Measurements from ENCODE around the gene MPPED2. TPM values are rescaled to one million over a fixed set of nuclear protein-coding genes. Genes with fewer than 3 reads are reported as not detected.
"Not testable (repeated sequence)": the region's sequence is repeated elsewhere in the genome, so short reads cannot be mapped to it uniquely, and the experiment has no call there.

Gene MPPED2
- total RNA-seq, 1 donor from 2014 or later = not detected

DNA sequence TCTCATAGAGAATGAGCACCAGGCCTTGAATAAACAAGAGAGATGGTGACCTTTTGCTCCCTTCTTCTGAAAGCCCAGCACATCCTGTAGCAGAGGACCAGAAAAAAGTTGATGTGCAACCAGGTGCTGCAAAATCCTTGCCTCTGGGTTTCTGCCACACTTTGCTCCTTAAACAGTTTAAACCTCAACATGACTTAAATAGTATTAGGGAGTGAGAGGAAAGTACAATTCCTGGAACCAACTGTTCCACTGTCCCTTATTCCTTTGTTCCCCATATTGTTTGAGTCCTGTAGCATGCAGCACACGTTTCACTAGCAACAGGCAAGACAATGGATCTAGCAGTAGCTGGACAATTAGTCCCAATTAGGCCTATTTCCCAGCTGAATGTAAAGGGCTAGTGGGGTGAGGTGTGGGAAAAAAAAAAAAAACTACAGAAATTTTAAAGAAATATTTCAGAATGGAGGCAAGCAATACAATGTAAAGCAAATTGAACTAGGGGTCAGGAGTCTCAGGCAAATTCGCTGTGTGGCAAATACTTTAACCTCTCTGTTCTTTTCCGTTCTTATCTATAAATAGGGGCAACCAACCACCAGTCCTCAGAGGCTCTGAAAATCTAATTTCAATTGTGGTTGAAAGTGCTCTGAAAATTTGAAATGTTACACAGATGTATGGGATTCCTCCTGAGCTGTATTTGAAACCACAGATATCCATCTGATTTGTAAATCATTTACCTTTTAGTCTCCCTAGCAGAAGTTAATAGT lies 6.6 kb downstream of the MPPED2 start:
- no peak for DNase-seq (ENCODE audit: extremely low read depth, low read depth, low spot score)

DNA sequence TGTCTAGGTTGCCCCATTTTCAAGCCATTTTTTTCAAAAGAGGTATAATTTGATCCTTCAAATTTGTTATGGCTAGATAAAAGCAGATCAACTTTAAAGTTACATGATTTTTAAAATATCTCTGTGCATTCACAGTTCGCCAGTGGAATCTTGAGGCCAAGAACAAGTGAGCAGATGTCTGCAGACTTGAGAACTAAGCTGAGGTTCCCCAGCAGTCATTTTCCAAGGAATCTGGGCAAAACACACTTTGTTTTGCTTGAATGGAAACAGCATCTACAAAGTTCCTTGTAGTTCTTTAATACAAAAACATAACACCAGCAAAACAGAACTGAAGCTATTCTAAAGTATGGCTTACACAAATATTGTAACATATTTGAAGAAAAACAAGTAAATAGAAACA lies 7.7 kb downstream of the MPPED2 start:
- DNase-seq (ENCODE audit: extremely low read depth, low read depth, low spot score) = no peak

DNA sequence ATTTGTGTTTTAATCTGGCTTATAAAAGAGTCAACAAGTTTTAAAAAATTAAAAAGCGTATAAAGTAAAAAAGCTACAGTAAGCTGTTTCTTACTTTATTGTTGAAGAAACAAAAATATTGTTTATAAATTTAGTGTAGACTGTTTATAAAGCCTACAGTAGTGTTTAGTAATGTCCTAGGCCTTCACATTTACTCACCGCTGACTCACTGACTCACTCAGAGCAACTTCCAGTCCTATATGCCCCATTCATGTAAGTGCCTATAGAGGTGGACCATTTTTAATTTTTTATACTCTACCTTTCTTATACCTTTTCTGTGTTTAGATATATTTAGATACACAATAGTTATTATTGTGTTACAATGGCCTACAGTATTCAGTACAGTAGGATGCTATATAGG lies 12.2 kb downstream of the MPPED2 start:
- DNase-seq (ENCODE audit: extremely low read depth, low read depth, low spot score) = no peak

DNA sequence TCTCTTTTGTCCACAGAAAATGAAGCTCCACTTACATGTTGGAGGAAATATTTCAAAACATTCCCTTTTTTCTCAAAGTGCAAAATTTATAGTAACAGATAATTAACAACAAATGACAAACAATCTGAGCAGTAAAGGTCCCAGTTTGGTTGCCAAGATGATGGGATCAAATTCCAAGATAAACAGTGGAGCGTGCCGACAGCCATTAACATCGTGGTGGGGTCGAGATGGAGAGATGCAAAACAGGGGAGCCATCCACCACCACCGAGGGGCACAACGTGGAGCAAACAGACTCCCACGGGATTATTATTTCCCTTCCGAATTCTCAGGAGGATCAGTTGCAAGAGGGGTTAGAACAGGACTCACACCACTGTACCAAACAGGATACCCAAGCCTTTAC lies 17.2 kb downstream of the MPPED2 start:
- no peak for DNase-seq (ENCODE audit: extremely low read depth, low read depth, low spot score)

DNA sequence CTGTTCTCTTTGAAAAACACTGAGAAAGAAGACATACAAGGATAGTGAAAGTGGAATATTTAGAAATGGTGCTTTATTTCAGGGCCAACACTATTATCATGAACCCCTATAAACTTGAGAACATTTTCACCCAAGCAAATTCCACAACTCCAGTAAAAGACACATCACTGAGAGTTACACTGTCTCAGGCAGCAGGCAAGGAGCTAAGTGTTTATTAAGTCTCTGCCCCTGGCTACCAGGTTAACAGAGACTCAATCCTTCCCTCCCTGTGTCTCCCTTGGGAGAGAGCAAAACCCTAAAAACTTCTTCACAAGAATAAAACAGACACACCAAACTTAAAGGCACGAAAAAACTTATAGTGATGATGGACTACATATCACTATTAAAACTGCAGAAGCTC lies 18.5 kb downstream of the MPPED2 start:
- DNase-seq (ENCODE audit: extremely low read depth, low read depth, low spot score) = no peak

DNA sequence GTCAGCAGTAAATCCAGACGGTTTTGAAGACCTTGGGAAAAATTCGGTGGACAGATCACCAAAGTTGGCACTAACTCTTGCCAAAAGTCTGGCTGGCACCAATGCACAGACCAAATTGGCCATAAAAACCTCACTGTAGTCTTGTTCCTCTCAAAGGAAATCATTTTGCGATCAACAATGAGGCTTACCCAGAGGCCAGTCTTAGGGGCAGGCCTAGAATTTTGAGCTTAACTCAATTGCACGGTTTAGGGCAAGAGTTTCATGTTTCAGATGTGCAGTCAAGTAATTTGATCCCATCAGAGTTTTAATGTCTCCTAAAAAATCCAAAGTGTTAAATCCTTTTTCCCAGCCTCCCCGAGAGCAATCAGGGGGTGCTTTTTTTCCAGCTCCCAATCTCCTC lies 19.0 kb downstream of the MPPED2 start:
- DNase-seq (ENCODE audit: extremely low read depth, low read depth, low spot score) = no peak

DNA sequence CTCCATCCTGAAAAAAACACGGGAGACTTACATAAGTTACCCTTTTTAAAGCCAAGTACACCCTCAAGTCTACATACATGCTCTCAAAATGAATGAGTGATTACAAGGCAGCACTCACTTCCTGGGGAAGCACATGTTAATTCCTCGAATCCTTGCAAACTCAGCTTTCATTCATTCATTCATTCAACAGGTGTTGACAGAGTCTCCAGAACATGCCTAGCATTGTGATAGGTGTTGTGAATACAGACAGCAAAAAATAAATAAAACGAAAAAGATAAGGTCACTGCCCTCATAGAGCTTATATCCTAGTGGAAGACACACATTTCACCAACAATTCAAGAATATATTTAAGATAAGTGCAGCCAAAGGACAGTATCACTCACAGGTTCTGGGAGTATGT lies 19.7 kb downstream of the MPPED2 start:
- DNase-seq (ENCODE audit: extremely low read depth, low read depth, low spot score) = no peak

DNA sequence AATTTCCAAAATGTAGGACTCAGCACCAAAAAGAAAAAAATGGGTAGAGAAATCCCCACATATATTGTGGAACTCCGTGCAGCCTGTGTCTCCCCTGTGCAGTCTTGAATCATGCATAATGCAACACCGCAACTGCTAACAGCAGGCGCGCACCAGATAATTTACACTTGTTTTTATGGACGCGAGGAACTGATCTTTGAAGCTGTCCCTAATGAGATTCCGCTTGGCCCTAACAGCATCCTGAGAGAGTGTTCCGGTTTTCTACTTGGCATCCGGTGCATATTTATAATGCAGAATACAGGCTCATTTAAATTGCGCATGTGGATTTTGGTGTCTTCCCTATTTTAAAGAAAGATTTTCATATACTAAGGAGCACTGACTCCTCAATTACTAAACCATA lies 21.1 kb downstream of the MPPED2 start:
- no peak for DNase-seq (ENCODE audit: extremely low read depth, low read depth, low spot score)

DNA sequence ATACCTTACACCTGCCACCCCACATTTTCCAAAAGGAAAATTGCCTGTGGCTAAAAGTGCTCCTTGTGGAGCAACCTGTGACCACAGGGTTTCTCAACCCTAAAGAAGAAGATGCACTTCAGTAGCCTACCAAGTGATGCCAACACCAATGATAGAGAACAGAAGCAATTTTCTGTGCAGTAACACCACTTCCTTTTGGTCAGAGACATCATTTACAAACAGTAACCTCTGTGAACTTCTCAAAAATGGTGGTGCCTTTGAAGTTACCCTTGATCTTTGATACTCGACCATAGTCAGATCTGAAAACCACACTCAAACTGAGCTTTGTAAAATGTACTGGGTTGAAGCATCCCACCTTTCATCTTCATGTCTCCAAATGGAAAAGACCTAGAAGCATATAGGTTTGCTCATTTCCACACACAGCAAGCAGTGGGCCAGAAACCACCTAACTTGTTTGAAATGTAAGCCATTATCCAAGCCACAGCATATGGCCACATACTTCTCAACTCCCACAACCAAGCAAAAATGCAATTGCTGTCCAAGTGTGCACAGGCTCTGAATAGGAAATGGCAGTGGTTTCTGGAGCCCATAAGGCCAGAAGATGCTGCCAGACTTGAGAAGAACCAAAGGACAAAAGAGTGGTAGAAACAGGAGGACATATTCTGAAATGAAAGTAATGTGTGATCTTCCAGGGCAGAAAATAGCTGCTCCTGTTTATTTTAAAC lies 24.3 kb downstream of the MPPED2 start:
- no peak for DNase-seq (ENCODE audit: extremely low read depth, low read depth, low spot score)

DNA sequence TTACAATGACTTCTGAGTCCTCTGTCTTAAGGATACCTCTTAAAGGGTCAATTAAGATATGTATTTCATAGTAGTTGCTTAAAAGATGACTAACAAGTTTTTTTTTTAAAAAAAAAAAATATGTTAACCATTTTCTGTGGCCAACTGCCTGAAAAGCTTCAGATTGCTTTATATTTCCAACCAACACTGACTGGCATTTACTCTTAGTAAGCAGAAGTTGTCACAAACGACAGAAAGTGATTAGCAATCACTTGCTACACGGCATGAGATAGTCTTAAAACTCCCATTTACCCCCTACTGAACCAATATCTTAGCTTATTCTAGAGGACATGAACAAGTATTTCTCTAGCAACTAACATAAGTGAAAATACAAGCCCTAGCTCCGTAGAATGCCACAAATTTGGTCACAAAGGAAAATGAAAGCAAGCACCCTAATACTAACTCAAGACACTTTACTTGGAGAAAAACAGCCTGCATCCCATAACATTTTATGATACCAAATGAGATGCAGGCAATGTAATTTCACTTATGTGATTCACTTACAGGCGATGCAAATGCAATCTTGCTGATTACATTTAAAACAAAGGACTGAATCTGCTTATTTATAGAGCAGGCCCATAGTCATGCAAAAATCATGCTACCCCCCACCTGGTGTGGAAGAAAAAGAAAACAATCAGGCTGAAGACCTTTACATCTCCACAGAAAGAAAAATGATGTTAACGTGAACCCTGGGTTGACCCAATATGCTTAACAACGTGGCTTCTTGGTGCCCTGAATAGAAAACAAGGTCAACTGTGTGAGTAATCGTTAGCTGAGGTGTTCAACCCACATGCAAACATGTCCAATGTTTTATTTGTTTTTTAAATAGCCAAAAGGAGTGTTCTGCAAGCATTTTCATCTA lies 25.7 kb downstream of the MPPED2 start:
- DNase-seq (ENCODE audit: extremely low read depth, low read depth, low spot score) = no peak

DNA sequence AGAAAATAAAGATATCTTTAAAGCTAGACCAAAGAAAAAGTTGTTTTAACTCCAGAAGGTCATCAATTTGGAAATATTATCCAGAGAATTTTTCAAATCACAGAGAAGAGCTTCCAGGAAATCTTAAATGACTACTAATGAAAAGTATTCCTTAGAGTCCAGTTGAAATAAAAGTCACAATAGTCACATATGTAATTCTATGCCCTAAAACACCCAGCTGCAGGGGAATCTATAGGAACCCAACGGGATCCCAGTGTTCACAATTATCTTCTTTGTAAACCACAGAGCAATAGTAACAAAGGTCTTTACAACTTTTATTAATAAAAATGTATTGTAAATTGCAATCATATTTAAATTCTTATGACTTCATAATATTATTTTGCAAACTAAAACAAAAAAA lies 27.1 kb downstream of the MPPED2 start:
- DNase-seq (ENCODE audit: extremely low read depth, low read depth, low spot score) = no peak

DNA sequence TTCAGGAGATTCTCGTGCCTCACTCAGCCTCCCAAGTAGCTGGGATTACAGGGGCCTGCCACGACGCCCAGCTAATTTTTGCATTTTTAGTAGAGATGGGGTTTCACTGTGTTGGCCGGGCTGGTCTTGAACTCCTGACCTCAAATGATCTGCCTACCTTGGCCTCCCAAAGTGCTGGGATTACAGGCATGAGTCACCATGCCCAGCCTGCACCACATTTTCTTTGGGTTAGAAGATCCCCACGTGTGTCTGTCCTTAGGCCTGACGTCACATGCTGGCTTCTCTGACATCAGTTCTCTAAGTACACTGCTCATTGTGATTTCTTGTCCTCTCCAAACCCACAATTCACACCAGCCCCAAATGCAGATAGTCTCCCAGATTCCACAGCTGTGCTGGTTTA lies 31.6 kb downstream of the MPPED2 start:
- DNase-seq (ENCODE audit: extremely low read depth, low read depth, low spot score) = not testable (repeated sequence)

DNA sequence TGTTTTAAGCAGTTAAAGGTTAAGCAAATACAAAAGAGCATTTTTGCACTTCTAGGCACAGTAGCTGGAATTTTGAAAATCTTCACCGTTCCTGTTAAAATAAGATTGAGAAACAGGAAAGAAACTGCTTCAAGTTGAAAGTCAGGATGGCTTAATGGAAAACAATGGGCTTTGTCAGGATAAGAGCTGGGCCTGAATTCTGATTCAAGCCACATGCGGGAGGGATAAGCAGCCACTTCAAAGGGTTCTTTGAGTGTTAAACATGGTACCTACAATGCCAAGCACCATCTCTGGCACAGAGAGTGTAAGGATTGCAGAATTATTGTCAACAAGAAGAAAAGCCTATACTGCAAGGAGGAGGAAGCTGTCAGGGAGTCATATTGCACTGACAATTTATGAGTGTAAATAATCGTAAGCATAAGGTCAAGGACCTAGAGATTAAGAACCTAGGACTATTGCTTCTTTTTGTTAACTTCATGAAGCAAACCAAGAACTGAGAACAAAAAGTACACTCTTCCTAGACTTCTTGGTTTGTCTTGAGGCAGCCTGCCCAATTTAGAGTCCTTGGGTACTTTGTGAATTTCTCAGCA lies 32.5 kb downstream of the MPPED2 start:
- DNase-seq (ENCODE audit: extremely low read depth, low read depth, low spot score) = no peak

DNA sequence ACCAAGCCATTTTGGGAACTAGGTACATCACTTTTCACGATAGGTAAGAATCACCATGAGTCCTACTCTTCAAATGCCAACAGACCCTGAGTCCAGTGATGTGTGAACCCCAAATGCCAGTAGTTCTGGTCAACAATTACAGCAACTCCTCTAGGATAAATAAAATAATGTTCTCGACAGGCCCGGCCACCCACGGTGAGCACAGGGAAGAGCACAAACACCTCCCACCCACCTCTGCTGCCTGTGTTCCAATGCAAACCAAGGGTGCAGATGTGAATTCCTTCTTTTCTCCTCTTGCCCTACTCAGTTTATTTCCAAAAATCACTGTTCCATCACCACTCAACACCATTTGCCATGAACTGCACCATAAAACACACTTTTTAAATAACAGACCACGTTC lies 33.3 kb downstream of the MPPED2 start:
- DNase-seq (ENCODE audit: extremely low read depth, low read depth, low spot score) = no peak

DNA sequence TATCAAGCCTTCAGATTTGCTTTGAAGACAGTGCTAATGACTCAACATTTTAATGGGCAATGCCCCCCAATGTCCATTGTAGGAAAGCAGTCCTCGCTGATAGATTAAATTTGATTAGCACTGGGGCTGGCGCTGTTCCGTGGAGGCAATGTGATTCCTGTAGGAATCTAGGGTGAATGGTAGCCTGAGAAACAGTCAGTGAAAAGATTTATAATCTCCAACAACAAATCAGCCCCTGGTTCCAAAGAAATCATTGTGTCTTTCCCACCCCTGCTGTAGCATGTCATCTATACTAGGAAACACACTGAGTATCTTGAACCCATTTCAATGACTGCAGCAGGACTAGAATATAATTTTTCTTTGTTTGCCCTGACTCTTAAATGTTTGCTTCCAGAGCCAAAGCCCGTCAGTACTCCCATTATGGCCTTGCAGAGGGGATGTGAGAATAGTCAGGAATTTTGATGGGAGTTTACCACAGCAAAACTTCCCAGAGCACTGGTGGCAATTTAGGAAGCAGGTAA lies 36.1 kb downstream of the MPPED2 start:
- no peak for DNase-seq (ENCODE audit: extremely low read depth, low read depth, low spot score)

DNA sequence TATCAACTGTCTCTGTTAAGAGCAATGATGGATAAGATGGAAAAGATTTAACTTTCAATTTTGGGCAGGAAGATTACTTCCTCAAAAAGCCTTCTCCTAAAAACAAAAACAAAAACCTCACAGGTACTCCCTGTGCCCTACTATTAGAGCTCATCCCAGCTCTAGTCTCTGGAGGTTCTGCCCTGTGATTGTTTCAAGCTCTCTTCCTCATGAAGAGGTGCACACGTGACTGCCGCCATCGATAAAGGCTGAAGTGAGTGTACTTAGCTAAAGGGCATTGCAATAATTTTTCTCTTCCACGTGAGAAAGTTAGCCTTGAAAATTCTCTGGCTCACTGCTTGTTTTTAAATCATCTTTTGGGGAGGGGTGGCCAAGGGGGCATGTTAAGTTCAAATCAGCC lies 36.6 kb downstream of the MPPED2 start:
- no peak for DNase-seq (ENCODE audit: extremely low read depth, low read depth, low spot score)

DNA sequence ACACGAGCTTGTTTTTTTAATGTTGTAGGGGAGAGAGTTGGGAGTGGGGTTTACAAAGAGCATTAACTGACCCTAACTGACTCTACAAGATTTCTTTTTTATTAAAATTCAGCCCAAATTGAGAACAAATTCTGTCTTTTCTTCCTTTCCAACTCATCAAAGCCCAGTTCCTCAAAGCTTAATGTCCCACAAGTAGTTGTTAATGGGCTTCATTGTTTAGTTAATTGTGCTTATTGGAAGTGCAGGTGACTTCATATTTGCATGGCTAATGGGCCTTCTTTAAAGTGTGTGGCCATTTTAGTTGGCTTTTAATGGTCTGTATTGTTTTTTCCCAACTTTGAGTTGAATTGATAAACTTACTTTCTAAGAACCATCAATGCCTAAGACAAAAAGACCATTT lies 39.8 kb downstream of the MPPED2 start:
- no peak for DNase-seq (ENCODE audit: extremely low read depth, low read depth, low spot score)

DNA sequence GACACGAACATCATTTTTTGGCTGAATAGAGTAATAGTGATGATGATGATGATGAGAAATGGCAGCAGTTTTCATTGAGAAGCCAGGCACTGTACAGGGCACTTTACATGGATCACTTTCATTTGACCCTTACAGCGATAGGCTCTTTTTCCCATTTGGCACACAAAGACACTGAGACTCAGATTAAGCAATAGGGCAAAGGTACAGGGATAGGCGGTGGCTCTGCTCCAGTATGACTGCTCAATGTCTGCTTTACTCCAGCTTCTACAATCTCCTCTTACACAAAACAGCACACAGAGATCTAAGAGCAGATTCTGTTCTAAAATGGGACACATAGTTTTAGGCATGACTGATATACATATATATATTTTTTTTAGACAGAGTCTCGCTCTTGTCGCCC lies 40.6 kb downstream of the MPPED2 start:
- no peak for DNase-seq (ENCODE audit: extremely low read depth, low read depth, low spot score)

DNA sequence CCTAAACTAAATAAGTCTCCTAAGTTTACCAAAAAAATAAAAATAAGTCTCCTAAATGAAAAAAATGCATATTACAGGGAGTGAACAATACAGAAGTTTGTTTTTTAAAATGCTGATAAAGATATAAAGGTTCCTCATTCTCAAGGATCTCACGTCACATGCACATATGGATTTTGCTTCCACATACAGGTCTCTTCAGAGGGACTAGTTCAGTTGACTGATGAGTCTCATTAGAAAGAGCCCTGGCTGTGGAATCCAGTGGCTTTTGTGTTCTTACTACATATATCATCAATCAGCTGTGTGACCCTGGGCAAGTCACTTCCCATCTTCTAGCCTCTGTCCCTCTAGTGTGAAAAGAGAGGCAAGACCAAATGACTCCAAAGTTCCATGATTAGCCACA lies 43.1 kb downstream of the MPPED2 start:
- no peak for DNase-seq (ENCODE audit: extremely low read depth, low read depth, low spot score)

DNA sequence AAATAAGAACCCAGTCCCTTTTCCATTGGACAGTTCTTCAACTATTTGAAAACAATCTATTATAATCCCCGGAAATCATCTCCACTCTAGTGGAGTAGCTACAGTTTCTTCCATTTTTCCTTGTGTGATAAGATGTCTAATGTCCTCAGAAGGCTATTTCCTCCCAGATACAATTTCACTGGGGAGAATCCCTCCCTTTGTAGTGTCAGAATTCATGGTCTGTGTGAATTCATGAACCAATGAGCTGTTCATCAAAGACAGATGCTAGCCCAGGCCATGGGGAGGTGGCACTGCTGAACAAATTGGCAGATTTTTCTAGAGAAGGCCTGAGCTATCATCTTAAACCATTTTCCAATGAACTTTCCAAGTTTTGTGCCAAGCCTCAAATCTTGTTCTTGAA lies 45.4 kb downstream of the MPPED2 start:
- DNase-seq (ENCODE audit: extremely low read depth, low read depth, low spot score) = no peak

DNA sequence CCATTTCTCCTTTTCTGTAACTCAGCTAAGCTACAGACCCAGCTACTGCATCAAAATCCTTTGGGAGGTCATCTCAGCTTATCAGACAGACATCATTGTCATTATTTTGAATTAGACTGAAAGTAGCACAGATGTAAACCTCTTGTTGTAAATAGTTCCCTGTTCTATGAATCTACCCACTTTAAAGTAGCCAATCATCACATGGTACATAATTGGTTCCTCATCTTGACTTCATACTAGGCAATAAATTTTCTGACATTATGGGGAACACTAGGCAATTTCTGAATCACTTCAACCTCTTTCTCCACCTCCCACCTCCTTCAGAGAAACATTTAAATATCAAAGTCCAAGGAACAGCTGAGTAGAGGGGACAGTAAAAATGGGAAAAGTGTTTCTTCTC lies 47.9 kb downstream of the MPPED2 start:
- no peak for DNase-seq (ENCODE audit: extremely low read depth, low read depth, low spot score)

Data from glomerular endothelial cell (primary cell).